ENCODE results near the gene MAP3K10. TPM values are rescaled to one million over a fixed set of nuclear protein-coding genes. Genes with fewer than 3 reads are reported as not detected.

Gene MAP3K10
- total and polyA plus RNA-seq, 4 experiments from 2014 or later, result 2.0 to 30.2 (median 28.4) TPM; not detected in 1

DNA sequence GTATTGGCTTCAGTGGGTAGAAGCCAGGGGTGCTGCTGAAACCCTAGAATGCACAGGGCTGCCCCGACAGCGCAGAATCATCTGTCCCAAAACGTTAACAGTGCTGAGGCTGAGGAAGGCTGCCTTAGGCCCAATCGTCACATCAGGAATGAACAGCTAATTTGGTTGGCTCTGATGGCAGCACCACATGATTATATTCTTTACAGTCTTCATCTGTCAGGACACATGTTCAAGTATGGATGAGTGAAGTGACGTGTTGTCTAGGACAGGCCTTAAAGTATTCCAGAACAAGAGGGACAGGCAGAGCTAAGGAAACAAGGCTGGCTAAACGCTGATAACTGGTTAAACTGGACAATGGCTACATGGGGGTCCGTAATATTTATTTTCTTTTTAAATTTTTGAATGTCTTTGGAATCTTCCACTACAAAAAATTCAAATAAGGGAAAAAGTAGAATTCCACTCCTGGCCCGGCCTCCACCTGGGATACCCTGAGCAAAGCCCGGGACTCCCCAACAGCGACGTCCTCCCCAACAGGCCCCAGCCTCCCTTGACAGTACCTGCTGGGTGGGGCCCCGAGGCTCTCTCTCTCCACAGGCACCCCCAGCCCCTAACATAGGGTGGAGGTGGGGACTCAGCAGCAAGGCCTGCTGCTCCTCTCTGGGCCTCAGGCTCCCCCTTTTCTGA is 50.0 kb downstream of the MAP3K10 start:
- H3K9me3 ChIP-seq (ENCODE audit: control insufficient read depth in 1 of 2, low read length in 2 of 2), result no peaks in the 10 kb centered on the region
- intact Hi-C loops (cut with micrococcal nuclease), result no loop called here
- Mint-ChIP-seq H3K4me3 (no peak overlapping the region), H3K4me1 (peaks cover 0 to 7% (median 1%) of the 10 kb centered on the region in 4 donors), H3K27me3 (no peaks in the 10 kb centered on the region), H3K27ac (no peak overlapping the region), H3K36me3 (peaks cover 36 to 53% of the 10 kb centered on the region in 2 donors), H3K9me3 (peaks cover 0 to 1% (median 0%) of the 10 kb centered on the region in 8 donors)
- H3K27me3 ChIP-seq (ENCODE audit: insufficient read depth, low read length), result no peaks in the 10 kb centered on the region
- H3K4me1 ChIP-seq (ENCODE audit: insufficient read depth, low read length), result no peaks in the 10 kb centered on the region
- POLR2A ChIA-PET (ENCODE audit: partially characterized antibody), result no interaction called here
- no peak overlapping the region for H3K27ac ChIP-seq (ENCODE audit: low read depth, low read length)
- peaks cover 40% of the 10 kb centered on the region for H3K36me3 ChIP-seq (ENCODE audit: insufficient read depth, low read length)
- no peak for DNase-seq
- CTCF ChIA-PET (ENCODE audit: partially characterized antibody), result interaction anchor here (0.5 kb wide), 1 partner anchor 284 kb away, joined by 3 read pairs; no protein-coding TSS in a partner anchor
- no peak overlapping the region for H3K4me3 ChIP-seq (ENCODE audit: low read length in 2 of 2)

DNA sequence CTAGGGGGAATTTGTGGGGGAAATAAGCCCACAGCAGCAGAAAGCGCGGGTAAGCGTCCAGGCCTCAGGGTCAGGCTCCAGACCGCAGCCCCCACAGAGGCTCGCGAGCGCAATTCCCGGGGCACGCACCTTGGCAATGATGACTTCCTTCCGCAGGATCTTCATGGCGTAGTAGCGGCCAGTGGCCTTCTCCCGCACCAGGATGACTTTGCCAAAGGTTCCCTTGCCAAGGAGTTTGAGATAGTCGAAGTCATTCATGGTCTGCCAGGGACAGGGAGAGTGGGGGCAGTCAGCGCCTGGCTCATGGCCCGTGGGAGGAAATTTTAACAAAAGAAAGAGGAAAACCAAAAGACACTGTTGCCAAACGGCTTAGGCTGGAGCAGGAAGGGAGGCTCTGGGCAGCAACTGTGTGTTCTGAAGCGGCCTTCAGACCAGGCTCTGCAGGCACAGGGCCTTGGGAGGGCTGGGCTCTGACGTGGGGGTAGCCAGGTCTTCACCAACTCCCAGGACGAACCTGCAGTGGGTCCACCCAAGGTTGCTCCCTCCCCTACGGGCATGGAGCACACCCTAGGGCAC is 50.7 kb downstream of the MAP3K10 start:
- Histone ChIP-seq H3K27me3 (ENCODE audit: insufficient read depth, low read length) (no peaks in the 10 kb centered on the region), H3K9me3 (ENCODE audit: control insufficient read depth in 1 of 2, low read length in 2 of 2) (no peaks in the 10 kb centered on the region), H3K4me3 (ENCODE audit: low read length in 2 of 2) (no peak overlapping the region), H3K4me1 (ENCODE audit: insufficient read depth, low read length) (no peaks in the 10 kb centered on the region), H3K36me3 (ENCODE audit: insufficient read depth, low read length) (peaks cover 33% of the 10 kb centered on the region), H3K27ac (ENCODE audit: low read depth, low read length) (no peak overlapping the region)
- Mint-ChIP-seq H3K9me3 (peaks cover 0 to 1% (median 0%) of the 10 kb centered on the region in 8 donors), H3K4me3 (no peak overlapping the region), H3K27me3 (no peaks in the 10 kb centered on the region), H3K4me1 (peaks cover 0 to 7% (median 4%) of the 10 kb centered on the region in 4 donors), H3K36me3 (peaks cover 34 to 50% of the 10 kb centered on the region in 2 donors), H3K27ac (no peak overlapping the region)
- no peak for DNase-seq
- POLR2A ChIA-PET (ENCODE audit: partially characterized antibody), result no interaction called here
- CTCF ChIA-PET (ENCODE audit: partially characterized antibody), result no interaction called here
- intact Hi-C loops (cut with micrococcal nuclease), result no loop called here

DNA sequence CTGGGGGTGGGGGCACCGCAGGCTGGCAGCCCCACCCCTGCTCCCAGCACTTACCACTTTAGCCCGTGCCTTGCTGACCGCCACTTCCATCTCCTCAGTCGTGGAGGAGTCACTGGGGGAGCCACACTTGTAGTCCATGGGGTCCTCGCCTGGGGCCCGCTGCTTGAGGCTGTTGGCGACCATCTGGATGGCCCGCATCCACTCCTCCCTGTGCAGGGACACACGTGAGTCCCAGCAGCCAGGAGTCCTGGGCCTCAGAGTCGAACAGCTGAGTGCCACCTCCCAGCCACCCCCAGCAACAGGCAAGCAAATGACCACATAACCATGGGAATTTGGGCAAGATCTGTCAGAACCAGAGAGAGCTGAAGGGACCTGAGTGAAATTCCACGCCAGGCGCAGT is 51.3 kb downstream of the MAP3K10 start:
- H3K4me3 ChIP-seq (ENCODE audit: low read length in 2 of 2), result no peak overlapping the region
- no peaks in the 10 kb centered on the region for H3K9me3 ChIP-seq (ENCODE audit: control insufficient read depth in 1 of 2, low read length in 2 of 2)
- Mint-ChIP-seq H3K4me1 (peaks cover 0 to 7% (median 4%) of the 10 kb centered on the region in 4 donors), H3K27me3 (no peaks in the 10 kb centered on the region), H3K27ac (no peak overlapping the region), H3K36me3 (peaks cover 31 to 45% of the 10 kb centered on the region in 2 donors), H3K9me3 (peaks cover 0 to 1% (median 0%) of the 10 kb centered on the region in 8 donors), H3K4me3 (no peak overlapping the region)
- H3K36me3 ChIP-seq (ENCODE audit: insufficient read depth, low read length), result peaks cover 30% of the 10 kb centered on the region
- H3K4me1 ChIP-seq (ENCODE audit: insufficient read depth, low read length), result no peaks in the 10 kb centered on the region
- ChIA-PET POLR2A (ENCODE audit: partially characterized antibody) (no interaction called here), CTCF (ENCODE audit: partially characterized antibody) (no interaction called here)
- H3K27me3 ChIP-seq (ENCODE audit: insufficient read depth, low read length), result no peaks in the 10 kb centered on the region
- DNase-seq, result no peak
- intact Hi-C loops (cut with micrococcal nuclease), result no loop called here
- H3K27ac ChIP-seq (ENCODE audit: low read depth, low read length), result no peak overlapping the region

DNA sequence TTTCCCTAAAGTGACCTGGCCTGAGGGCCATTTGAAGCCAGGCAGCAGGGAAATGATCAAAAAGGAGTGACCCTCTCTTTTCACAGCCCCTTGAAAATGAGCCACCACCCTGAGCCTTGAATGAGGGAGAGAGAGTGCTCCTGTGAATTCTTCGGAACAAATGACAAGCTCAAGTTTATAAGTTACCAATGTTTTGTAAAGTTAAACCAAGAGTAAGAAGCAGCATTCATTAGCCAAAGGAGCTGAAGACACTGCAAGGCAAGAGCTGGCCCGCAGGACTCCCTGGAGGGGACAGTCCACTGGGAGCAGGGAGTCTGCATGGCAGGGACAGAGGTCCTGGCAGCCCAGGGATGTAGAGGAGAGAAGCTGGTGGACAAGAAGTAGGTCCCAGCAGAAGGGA is 52.0 kb downstream of the MAP3K10 start:
- Histone ChIP-seq H3K4me1 (ENCODE audit: insufficient read depth, low read length) (no peaks in the 10 kb centered on the region), H3K27me3 (ENCODE audit: insufficient read depth, low read length) (no peaks in the 10 kb centered on the region), H3K4me3 (ENCODE audit: low read length in 2 of 2) (no peak overlapping the region), H3K36me3 (ENCODE audit: insufficient read depth, low read length) (peaks cover 30% of the 10 kb centered on the region), H3K9me3 (ENCODE audit: control insufficient read depth in 1 of 2, low read length in 2 of 2) (no peaks in the 10 kb centered on the region), H3K27ac (ENCODE audit: low read depth, low read length) (no peak overlapping the region)
- Mint-ChIP-seq H3K9me3 (peaks cover 0 to 1% (median 0%) of the 10 kb centered on the region in 8 donors), H3K27me3 (no peaks in the 10 kb centered on the region), H3K4me1 (peaks cover 0 to 7% (median 5%) of the 10 kb centered on the region in 4 donors), H3K27ac (no peak overlapping the region), H3K36me3 (peaks cover 26 to 43% of the 10 kb centered on the region in 2 donors), H3K4me3 (no peak overlapping the region)
- intact Hi-C loops (cut with micrococcal nuclease), result no loop called here
- DNase-seq, result no peak
- ChIA-PET POLR2A (ENCODE audit: partially characterized antibody) (no interaction called here), CTCF (ENCODE audit: partially characterized antibody) (no interaction called here)

DNA sequence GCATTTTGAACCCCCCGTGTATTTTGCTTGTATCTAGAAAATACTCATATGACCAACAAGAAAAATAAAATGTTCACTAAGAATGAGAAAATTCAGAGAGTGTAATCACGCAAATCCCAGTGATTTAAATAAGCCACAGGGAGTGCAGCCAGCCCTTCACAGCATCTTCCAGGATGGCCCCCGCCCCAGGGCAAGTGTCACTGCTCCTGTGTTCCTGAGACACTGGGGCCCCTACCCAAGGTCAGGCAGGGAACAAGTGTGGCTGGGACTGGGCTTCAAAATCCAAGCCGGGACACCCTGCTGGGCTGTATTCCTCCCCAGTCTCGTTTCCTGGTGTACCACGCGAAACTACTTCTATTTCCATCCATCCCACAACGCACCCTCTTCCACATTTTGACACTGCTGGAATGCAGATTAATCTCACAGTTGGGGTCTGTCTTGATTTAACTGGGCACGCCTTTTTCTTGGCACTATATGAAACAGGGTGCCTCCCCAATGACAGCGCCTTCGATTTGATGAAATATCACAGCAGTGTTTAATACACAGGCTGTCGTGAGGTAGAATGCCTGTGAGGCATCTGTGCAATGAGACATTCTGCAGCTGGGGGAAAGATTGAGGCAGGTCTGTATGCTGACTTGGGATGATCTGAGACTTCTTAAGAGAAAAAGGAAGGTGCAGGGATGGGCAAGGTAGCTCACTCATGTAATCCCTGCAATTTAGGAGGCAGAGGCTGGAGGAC is 53.5 kb downstream of the MAP3K10 start:
- POLR2A ChIA-PET (ENCODE audit: partially characterized antibody), result no interaction called here
- H3K4me3 Mint-ChIP-seq, result no peak overlapping the region
- H3K27ac Mint-ChIP-seq, result peak overlapping the region in 2 of 7 donors; percentile 24 to 37

DNA sequence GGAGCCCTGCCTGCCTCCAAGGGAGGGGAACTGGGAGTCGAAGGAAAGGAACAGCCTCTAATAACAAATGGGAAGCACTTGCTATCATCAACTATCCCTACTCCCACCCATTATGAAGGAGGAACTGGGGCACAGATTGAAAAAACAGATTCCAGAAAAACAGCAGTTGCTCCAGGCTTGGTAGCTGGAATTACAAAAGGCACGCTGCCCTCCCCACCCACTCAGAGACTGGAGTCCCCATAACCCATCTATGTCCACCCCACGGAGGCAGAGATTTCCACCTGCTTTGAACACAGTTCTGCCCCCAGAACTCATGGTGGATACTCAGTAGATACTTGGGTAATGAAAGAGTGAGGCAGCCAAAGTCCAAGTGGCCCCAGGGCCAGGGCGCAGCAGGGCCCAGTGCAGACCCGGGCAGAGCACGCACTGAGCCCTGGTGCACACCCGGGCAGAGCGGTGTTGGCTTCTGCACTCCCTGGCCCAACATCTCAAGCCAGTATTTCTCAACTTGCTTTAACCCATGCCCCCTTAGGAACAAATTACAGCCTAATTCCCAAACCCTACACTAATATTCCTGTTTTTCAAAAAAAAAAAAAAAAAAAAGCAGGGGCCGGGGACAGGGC is 54.4 kb downstream of the MAP3K10 start:
- peaks cover 3 to 11% (median 9%) of the 10 kb centered on the region in 4 donors for H3K4me1 Mint-ChIP-seq
- H3K27me3 Mint-ChIP-seq, result no peaks in the 10 kb centered on the region
- H3K27ac Mint-ChIP-seq, result no peak overlapping the region
- Histone ChIP-seq H3K36me3 (ENCODE audit: insufficient read depth, low read length) (peaks cover 11% of the 10 kb centered on the region), H3K4me1 (ENCODE audit: insufficient read depth, low read length) (no peaks in the 10 kb centered on the region), H3K4me3 (ENCODE audit: low read length in 2 of 2) (no peak overlapping the region), H3K27me3 (ENCODE audit: insufficient read depth, low read length) (no peaks in the 10 kb centered on the region), H3K27ac (ENCODE audit: low read depth, low read length) (no peak overlapping the region), H3K9me3 (ENCODE audit: control insufficient read depth in 1 of 2, low read length in 2 of 2) (no peaks in the 10 kb centered on the region)
- intact Hi-C loops (cut with micrococcal nuclease), result no loop called here
- ChIA-PET CTCF (ENCODE audit: partially characterized antibody) (no interaction called here), POLR2A (ENCODE audit: partially characterized antibody) (no interaction called here)
- H3K36me3 Mint-ChIP-seq, result peaks cover 17 to 36% of the 10 kb centered on the region in 2 donors
- no peak overlapping the region for H3K4me3 Mint-ChIP-seq
- H3K9me3 Mint-ChIP-seq, result peaks cover 0 to 1% (median 0%) of the 10 kb centered on the region in 8 donors
- DNase-seq, result no peak

More for the DNA sequence above, 53.5 kb downstream of the MAP3K10 start:
- peaks cover 19% of the 10 kb centered on the region for H3K36me3 ChIP-seq (ENCODE audit: insufficient read depth, low read length)
- H3K36me3 Mint-ChIP-seq, result peaks cover 18 to 35% of the 10 kb centered on the region in 2 donors
- no peaks in the 10 kb centered on the region for H3K27me3 ChIP-seq (ENCODE audit: insufficient read depth, low read length)
- H3K9me3 ChIP-seq (ENCODE audit: control insufficient read depth in 1 of 2, low read length in 2 of 2), result no peaks in the 10 kb centered on the region
- no peak overlapping the region for H3K4me3 ChIP-seq (ENCODE audit: low read length in 2 of 2)
- H3K4me1 ChIP-seq (ENCODE audit: insufficient read depth, low read length), result no peaks in the 10 kb centered on the region
- intact Hi-C loops (cut with micrococcal nuclease), result no loop called here
- H3K4me1 Mint-ChIP-seq, result peaks cover 1 to 10% (median 7%) of the 10 kb centered on the region in 4 donors
- CTCF ChIA-PET (ENCODE audit: partially characterized antibody), result no interaction called here
- H3K9me3 Mint-ChIP-seq, result peaks cover 0 to 1% (median 0%) of the 10 kb centered on the region in 8 donors
- H3K27ac ChIP-seq (ENCODE audit: low read depth, low read length), result no peak overlapping the region
- DNase-seq, result no peak
- no peaks in the 10 kb centered on the region for H3K27me3 Mint-ChIP-seq
